Measurements from ENCODE around the gene FRK. TPM values are rescaled to one million over a fixed set of nuclear protein-coding genes. Genes with fewer than 3 reads are reported as not detected.
A peak's percentile ranks its signal among the peaks of the same experiment; 100 is the strongest.
"Not testable (repeated sequence)": the region's sequence is repeated elsewhere in the genome, so short reads cannot be mapped to it uniquely, and the experiment has no call there.

The FRK gene
- total RNA-seq, 1 donor: under 0.01 TPM

DNA sequence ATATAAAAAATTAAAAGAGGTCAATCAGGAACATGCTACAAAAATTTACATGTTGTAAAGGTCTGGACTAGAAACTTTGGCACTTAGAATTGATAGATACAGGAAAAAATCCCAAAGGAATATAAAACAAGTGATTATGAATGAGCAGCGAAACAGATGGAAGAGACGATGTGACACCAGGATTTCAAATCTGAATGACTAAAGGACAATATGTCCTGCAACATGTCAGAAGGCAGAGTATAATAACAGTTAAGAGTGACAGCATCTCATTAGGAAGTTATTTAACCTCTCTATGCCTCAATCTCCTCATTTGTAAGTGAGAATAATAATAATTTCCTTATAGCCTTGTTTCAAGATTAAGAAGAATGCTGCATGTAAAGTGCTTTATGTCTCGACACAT, 50.3 kb downstream of the FRK start:
- DNase-seq (ENCODE audit: low read depth in 2 of 3, low spot score in 2 of 3): no peak

DNA sequence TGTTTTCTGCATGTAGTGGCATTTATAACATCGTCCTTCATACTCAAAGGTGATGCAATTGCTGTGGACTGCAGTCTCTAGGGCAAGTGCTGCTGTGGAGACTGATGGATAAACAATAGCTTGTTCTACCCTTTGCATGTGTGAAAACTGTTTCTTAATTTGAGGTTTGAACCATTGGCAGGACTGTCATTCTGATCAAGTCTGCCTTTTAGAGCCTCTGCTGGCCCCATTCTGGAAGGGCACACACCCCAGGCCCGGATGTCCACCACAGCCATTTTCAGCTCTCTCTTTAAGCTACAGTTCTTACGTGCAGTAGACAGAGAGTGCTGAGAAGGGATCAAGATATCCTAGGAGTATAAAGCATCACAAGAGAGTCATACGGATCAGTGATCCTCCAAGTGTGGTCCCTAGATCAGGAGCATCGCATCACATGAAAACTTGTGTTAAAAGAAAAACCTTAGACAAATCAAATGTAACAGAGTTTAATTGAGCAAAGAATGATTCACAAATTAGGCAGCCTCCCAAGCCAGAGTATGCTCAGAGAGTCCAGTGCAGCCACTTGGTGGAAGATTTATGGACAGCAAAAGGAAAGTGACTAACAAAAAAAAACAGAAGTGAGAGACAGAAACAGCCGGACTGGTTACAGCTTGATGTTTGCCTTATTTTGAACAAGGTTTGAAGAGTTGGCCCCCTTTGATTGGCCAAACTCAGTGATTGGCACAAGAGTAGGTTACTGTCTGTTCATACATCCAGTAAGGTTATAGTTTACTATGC, 52.0 kb downstream of the FRK start:
- DNase-seq (ENCODE audit: low read depth in 2 of 3, low spot score in 2 of 3): peak in 2 of 3 donors; percentile 39 to 64

DNA sequence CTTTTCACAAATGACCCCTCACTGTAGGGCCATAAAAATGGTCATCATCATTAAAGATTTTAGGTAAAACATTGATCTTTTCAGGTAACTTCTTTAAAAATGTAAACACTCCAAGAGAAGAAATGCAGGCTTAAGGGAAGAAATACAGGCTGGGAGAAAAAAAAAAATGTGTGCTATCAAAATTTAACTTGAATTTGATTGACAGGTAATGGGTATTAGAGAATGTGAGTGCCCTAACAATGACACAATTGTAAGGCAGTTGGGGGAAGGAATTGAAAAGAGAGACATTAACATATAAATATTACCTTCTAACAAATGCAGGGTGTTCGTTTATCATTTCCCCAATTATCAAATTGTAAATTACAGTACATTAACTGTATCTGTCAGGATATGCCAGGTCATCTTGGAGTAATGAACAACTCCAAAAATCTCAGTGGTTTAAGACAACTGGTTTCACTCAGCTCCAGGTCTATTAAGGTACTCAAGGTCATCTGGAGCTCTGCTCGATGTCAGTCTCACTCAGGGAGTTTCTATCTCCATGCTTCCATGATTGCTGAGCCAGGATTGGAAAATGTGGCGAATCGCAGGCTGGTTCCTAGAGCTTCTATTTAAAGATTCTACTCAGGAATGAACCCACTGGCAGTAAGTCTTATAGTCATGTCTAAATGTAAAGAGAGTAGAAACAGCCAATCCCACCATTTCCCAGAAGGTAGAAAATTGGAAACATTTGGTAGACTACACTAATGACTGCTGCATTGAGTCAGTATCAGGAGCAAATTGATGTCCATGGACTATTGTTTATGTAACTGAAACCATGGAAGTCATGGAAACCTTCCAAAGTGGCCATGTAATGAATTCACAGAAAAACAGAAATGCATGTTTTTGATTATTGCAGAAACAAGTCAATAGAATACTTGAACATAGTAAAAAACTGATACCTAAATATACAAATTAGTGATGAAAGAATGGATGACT, 55.6 kb downstream of the FRK start:
- DNase-seq (ENCODE audit: low read depth in 2 of 3, low spot score in 2 of 3): no peak

DNA sequence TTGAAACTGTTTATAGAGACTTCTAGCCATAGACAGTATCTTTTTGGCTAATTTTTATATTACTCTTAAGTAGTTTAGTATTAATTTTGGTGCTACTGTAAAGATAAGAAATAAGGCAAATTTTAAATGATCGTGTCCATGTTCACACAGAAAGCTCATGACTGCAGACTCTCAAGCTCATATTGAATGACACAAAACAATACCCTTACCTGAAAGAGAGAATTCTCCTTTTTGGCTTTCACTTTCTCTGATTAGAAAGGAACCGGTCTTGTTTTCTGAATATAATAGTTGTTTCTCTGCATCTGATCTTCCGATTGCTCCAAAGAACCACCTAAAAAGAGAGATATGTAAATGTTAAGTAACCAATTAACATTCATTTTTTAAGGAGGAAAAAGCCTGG, 57.0 kb downstream of the FRK start:
- DNase-seq (ENCODE audit: low read depth in 2 of 3, low spot score in 2 of 3): no peak

DNA sequence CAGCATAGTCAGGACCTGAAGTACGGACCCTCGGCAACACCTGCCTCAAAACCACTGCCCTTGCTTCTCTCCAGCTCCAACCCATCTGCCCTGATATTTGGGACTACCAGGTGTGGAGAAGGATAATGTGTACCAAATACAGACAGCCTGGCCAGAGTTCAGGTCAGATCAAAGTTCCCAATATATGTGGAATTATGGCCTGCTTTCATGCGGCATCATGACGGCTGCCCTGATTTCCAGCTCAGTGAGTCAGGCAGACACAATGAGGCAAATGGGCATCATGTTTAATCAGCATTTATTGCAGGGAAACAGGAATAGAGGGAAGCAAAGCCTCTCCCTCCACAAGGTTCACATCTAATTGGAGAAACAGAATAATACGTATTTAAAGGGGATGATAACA, 57.9 kb downstream of the FRK start:
- no peak for DNase-seq (ENCODE audit: low read depth in 2 of 3, low spot score in 2 of 3)

DNA sequence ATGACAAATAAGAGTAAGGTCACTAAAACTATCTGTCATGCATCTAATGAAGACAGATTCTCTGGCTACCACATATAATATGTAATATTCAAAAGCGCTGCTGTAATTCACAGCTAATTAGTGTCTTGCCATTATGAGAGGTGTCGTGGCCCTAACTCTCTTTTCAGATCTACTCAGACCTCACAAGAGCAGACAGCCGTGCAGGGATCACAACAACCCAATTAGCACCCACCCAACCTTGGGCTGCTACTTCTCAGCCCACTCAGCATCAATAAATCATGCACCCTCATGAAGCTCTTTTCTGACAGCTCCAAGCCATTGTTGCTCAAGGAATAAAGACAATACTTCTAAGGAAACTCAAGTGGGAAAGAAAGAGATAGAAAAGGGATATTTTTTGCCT, 61.5 kb downstream of the FRK start:
- no peak for DNase-seq (ENCODE audit: low read depth in 2 of 3, low spot score in 2 of 3)

DNA sequence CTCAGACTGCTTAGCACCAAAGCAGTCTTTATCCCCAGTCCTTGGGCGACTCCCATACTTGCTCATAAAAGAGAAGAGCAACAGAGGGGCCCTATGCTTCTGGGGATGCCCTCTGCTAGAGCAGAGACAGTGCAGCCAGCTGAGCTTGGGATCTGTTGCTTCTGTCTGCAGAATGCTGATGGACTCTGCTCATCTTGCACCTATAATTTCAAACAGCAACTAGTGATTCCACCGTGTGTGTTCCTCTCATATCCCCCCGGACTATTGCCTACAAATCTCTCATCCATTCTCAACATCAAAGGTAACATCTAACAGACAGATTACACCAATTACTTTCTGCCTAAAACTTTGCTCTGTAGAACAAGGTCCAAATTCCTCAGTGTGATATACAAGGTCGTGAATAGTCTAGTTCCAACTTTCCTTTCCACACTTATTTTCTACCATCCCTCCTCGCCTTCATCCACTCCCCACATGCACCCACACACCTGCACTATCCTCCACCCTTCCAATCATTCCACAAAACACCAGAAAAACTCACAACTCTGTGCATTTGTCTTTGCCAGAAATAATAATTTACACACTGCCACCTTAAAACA, 62.6 kb downstream of the FRK start:
- DNase-seq (ENCODE audit: low read depth in 2 of 3, low spot score in 2 of 3): no peak

DNA sequence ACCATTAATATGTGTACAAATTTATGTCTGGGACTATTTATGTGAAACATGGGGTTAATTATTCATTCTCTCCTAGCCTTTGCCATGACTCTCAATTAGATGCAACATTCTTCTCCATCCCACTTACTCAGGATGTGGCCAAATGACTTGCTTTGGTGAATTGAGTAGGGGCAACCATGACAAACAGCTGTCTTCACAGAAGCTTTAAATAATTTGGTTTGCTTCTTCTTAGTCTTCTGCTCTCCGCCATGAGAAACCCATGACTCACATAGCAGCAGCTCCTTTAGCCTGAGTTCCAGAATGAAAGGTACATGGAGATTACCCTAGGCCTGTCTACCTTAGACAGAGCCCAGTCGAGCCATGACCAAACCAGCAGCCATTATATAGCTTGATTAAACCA, 74.7 kb downstream of the FRK start:
- DNase-seq (ENCODE audit: low read depth in 2 of 3, low spot score in 2 of 3): no peak

DNA sequence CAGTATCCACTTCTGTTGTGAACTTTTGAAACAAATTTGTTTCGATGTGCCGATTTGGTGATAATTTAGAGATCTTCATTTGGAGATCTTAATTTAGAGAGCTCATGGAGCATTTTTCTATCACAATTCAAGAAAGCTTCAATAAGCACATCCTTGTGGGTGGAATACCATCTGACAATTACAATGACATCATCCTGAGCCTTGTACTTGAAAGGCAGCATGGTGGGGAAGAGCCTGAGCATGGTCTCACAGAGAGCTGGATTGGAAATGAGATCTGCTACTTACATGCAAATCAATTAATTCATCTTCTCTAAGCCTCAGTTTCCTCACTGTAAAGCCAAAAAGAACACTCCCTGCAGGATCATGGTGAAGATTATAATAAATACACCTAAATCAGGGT, 75.9 kb downstream of the FRK start:
- no peak for DNase-seq (ENCODE audit: low read depth in 2 of 3, low spot score in 2 of 3)

DNA sequence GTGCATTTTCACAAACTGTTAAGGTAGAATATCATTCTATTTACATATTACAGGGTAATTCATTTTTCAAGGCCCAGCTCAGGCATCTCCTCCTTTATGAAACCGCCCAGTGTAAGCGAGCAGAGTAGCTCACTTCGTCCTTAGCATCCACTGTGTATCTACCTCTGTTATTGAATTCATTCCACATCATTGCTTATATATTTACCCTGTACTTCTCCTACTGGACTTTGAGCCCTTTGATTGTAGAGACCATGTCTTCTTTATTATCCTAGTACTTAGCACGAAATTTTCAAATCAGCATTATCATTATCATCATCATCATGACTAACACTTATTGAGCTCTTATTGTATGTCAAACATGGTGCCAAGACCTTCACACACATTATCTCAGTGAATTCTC, 76.7 kb downstream of the FRK start:
- no peak for DNase-seq (ENCODE audit: low read depth in 2 of 3, low spot score in 2 of 3)

DNA sequence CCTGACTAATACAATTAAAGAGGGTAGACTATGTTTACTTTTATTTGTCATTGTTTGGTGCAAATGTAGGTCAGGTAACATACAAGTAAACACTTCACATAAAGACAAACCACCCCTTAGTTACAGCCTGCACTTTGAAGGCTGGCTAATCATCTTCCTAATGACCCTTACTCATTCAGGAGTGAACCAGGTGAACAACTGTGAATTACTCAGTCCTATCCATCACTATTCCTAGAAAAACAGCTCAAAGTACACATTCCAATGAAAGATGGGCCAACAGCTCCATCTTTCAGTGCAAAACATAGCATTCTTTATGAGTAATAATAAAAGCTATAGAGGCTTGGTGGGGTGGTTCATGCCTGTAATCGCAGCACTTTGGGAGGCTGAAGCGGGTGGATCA, 78.2 kb downstream of the FRK start:
- DNase-seq (ENCODE audit: low read depth in 2 of 3, low spot score in 2 of 3): no peak

DNA sequence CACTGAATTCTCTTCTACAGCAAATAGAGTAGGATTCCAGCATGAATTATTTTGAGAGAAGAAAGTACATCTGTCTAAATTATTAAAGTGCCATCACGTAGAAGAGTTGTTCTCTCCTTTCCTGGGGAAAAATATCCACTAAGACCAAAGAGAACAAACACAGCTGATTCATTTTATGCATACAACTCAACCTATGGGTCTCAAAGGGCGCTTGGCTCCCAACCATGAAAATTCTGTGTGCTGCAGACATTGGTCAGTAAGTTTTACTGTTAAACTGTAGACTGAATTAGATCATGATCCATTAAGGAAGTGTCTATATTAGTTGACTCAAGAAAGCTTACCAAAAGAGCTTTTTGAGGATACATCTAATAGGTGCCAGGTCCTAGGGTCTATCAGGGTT, 83.5 kb downstream of the FRK start:
- DNase-seq (ENCODE audit: low read depth in 2 of 3, low spot score in 2 of 3): no peak

DNA sequence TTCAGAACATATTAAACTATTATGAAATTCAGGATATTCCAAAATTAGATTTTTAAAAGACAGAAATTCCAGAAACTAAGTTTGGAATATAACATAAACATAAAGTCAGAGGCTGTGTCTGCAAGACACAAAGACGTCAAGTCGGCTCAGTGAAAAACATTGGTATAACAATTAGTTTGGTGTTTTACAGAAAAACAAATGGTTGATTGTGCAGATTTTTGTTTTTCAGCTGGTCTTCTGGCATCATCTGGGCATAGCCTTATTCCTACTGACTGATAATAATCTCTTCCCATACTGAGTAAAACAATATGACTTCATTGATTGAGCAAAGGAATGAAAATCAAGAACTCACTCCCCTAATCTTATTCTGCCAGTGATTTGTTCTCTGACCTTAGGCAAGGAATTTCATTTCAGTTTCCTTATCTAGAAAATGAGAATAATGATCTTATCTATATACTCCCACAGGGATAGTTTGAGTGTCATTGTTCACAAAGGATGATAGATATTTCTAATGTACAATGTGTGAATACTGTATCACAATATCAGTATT, 84.3 kb downstream of the FRK start:
- DNase-seq (ENCODE audit: low read depth in 2 of 3, low spot score in 2 of 3): no peak

DNA sequence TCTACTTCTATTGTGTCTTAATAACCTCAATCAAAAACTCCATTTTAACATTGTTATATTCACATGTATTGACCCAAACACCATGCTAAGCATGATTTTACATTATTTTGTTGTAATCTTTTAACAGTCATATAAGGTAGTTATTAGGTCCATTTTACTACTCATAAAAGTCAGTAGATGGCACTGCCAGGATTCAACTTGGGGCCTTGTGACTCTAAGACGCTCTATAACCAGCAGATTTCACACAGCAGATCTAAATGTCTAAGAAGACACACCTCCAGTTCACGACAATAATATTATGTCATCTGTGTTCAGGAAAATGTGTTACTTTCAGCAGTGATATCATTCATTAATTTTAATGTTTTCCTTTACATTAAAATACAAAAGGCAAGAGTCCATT, 88.0 kb downstream of the FRK start:
- no peak for DNase-seq (ENCODE audit: low read depth in 2 of 3, low spot score in 2 of 3)

DNA sequence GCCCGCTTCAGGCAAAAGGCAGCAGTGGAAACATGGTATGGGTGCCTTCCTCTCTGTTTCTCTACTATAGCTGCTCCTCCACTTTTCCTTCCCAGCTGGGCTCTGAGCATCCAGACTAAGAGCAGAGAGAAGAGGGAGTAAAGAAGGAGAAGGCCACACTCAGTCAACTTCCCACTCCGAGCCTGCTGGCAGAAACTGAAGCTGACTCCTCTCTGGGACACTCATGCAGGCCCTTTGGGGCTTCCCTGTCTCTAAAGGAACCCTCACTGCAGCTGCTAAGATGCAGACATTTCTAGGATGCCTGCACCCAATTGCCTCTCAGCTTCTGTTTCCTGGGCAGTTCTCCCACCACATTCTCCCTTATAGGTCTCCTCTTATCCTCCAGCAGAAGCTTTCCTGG, 88.9 kb downstream of the FRK start:
- DNase-seq (ENCODE audit: low read depth in 2 of 3, low spot score in 2 of 3): no peak

DNA sequence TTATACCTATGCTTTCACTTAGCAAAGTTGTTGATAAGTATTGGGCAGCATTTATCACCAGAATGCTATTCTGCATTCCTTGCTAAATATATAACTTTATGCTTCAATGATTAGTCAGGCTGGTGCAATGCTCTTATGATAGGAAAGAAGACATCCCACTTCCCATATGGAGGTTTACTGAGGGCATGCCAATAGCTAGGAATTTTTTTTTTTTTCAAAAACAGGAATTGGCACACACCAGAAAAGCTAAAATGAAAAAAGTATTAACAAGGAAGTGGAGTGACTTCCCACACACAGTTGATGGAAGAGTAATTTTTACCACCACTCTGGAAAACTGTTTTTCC, 90.8 kb downstream of the FRK start:
- DNase-seq (ENCODE audit: low read depth in 2 of 3, low spot score in 2 of 3): no peak

DNA sequence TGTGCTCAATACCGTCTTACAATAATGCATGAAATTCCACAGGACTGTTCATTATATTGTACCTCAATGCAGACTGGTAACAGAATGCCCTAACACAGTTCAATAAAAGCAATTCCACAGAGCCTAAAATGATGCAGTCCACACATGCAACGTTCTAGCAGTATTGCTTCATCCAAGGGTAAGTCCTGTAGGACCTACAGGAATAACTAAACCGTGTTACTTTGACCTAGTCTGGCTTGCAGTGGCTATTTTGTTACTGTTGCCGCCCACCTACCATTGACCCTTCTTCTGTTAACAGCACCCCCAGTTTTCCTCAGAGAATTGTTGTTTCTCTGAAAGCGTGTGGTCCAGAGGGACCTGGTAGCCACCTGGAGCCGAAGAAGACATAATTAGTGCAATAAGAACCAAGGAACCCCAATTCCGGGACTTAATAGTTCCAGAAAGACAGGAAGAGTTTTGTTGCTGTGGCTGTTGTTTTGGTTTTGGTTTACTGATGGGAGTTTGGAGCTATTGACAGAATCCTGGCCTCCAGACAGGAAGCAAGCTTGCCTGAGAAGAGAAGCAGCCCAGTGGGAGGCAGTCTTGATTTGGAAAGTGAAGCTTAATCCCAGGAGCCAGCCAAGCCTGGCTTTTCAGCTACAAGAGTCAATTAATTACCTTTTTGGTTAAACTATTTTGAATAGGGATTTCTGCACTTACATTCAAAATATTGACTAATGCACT, 91.3 kb downstream of the FRK start:
- no peak for DNase-seq (ENCODE audit: low read depth in 2 of 3, low spot score in 2 of 3)

DNA sequence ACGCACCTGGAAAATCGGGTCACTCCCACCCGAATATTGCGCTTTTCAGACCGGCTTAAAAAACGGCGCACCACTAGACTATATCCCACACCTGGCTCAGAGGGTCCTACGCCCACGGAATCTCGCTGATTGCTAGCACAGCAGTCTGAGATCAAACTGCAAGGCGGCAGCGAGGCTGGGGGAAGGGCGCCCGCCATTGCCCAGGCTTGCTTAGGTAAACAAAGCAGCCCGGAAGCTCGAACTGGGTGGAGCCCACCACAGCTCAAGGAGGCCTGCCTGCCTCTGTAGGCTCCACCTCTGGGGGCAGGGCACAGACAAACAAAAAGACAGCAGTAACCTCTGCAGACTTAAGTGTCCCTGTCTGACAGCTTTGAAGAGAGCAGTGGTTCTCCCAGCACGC, 100.4 kb downstream of the FRK start:
- not testable (repeated sequence) for DNase-seq (ENCODE audit: low read depth in 2 of 3, low spot score in 2 of 3)

DNA sequence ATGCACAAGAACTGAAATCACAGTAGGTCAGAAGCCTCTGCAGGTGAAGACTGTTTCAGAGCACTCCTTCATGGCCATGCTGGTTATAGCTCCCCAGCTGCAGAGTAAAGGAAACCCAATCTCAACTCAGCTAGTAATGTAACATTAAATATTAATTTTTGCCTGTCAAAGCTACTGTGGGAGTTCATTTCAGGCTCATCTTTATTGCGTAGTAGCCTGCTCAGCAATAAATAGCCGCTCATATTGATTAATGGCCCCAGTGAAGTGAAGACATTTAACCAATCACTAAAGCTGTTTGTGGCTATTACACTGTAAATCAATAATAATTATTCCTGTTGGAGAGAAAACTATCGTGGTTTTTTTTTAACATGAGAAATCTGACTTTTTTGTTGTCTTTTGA, 101.7 kb downstream of the FRK start:
- DNase-seq (ENCODE audit: low read depth in 2 of 3, low spot score in 2 of 3): no peak

DNA sequence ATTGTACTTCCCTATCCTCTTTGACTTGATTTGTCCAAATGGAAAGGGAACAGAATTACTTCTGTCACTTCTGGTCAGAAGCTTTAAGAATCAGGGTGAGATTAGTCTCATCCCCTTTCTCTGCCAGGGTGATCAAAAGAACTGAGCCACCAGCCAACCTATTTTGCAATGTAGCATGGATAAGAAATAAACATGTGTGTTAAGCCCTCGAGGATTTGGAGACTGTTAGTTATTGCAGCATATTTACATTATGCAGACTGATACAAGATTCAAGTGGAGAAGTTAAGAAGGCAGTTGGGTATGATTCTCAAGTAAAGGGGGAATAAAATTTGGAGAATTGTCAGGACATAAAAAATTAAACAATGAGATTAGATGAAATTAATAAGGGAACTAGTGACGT, 106.0 kb downstream of the FRK start:
- DNase-seq (ENCODE audit: low read depth in 2 of 3, low spot score in 2 of 3): no peak

DNA sequence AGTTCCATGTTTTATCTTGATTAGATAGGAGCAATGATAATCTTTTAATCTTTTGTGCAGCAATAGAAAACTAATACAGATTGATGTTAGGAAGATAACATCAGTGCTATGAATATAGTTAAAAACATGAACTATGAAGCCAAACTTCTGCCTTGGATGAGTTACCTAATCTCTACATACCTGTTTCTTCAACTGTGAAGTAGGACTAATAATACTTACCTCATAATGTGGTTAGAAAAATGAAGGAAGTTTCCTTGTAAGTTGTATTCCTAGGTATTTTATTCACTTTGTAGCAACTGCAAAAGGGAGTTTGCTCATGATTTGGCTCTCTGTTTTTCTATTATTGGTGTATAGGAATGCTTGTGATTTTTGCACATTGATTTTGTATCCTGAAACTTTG, 111.9 kb downstream of the FRK start:
- DNase-seq (ENCODE audit: low read depth in 2 of 3, low spot score in 2 of 3): no peak

All from hematopoietic multipotent progenitor cell (in vitro differentiated cells).